ENCODE data around the gene IGHMBP2.

The IGHMBP2 gene

GRCh38 chr11:68954836-68955606, 51.3 kb downstream of the IGHMBP2 start:
- peak overlapping the region; percentile 41; the same call in 1 of the 2 replicates for H3K4me3 ChIP-seq (ENCODE audit: low read depth, low read length)
- H3K27ac ChIP-seq (ENCODE audit: low read depth, low read length): no peak overlapping the region
- H3K79me2 ChIP-seq (ENCODE audit: control insufficient read depth, insufficient read depth, low read length, unreplicated experiment): no peaks in the 10 kb centered on the region
- H3K36me3 ChIP-seq (ENCODE audit: insufficient read depth, low read length): no peaks in the 10 kb centered on the region
- peaks cover 9% of the 10 kb centered on the region for H3K4me1 ChIP-seq (ENCODE audit: control insufficient read depth, insufficient read depth, low read length, unreplicated experiment)
- H2AFZ ChIP-seq (ENCODE audit: low read length, unreplicated experiment): no peak overlapping the region
- no peaks in the 10 kb centered on the region for H3K27me3 ChIP-seq (ENCODE audit: insufficient read depth, low read length)

DNA sequence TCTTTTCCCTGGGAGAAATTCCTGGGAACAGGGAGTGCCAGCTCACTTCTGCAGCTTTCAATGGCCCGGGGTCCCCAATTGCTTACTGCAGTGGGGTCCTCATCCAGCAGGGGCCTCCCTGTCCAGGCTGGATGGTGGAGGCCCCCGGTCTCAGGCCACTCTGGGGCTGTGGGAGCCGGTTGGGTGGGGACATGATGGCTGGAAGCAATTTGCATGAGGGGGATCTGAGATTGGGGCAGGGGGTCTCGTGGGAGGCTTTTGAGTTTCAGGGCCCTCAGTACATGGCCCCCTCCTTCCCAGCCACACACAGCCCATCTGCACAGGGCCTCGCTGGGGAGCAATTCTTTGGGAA, 51.9 kb downstream of the IGHMBP2 start:
- no peak overlapping the region for H2AFZ ChIP-seq (ENCODE audit: low read length, unreplicated experiment)
- H3K4me3 ChIP-seq (ENCODE audit: low read depth, low read length): peak overlapping the region; percentile 41; the same call in 1 of the 2 replicates
- H3K79me2 ChIP-seq (ENCODE audit: control insufficient read depth, insufficient read depth, low read length, unreplicated experiment): no peaks in the 10 kb centered on the region
- no peak overlapping the region for H3K27ac ChIP-seq (ENCODE audit: low read depth, low read length)
- no peaks in the 10 kb centered on the region for H3K36me3 ChIP-seq (ENCODE audit: insufficient read depth, low read length)
- H3K27me3 ChIP-seq (ENCODE audit: insufficient read depth, low read length): no peaks in the 10 kb centered on the region
- H3K4me1 ChIP-seq (ENCODE audit: control insufficient read depth, insufficient read depth, low read length, unreplicated experiment): peaks cover 9% of the 10 kb centered on the region

GRCh38 chr11:68956142-68956541, 52.5 kb downstream of the IGHMBP2 start:
- Histone ChIP-seq H2AFZ (ENCODE audit: low read length, unreplicated experiment) (no peak overlapping the region), H3K4me1 (ENCODE audit: control insufficient read depth, insufficient read depth, low read length, unreplicated experiment) (peaks cover 9% of the 10 kb centered on the region), H3K27me3 (ENCODE audit: insufficient read depth, low read length) (no peaks in the 10 kb centered on the region), H3K36me3 (ENCODE audit: insufficient read depth, low read length) (no peaks in the 10 kb centered on the region), H3K4me3 (ENCODE audit: low read depth, low read length) (no peak overlapping the region), H3K27ac (ENCODE audit: low read depth, low read length) (no peak overlapping the region), H3K79me2 (ENCODE audit: control insufficient read depth, insufficient read depth, low read length, unreplicated experiment) (no peaks in the 10 kb centered on the region)

GRCh38 chr11:68956547-68957254, 53.0 kb downstream of the IGHMBP2 start:
- Histone ChIP-seq H3K79me2 (ENCODE audit: control insufficient read depth, insufficient read depth, low read length, unreplicated experiment) (no peaks in the 10 kb centered on the region), H3K27me3 (ENCODE audit: insufficient read depth, low read length) (no peaks in the 10 kb centered on the region), H3K4me3 (ENCODE audit: low read depth, low read length) (no peak overlapping the region), H3K36me3 (ENCODE audit: insufficient read depth, low read length) (no peaks in the 10 kb centered on the region), H3K4me1 (ENCODE audit: control insufficient read depth, insufficient read depth, low read length, unreplicated experiment) (peaks cover 9% of the 10 kb centered on the region), H2AFZ (ENCODE audit: low read length, unreplicated experiment) (no peak overlapping the region), H3K27ac (ENCODE audit: low read depth, low read length) (no peak overlapping the region)

DNA sequence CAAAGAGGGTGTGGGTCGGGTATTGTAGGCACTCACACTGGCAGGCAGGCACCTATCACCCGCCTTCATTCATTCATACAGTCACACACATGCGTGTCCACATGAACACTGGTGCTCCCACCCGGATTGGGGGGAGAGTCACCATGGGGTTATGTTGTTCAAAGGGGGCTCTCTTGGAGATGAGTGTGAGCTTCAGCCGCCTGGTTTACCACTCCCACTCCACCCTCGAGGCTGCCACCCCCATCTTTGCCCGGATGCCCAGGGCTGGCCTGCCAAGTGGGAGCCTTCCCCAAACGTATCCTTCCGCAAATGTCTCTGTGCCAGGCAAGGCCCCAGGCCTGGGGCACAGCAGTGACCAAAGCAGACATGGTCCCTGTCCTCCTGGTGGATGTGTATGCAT, 54.5 kb downstream of the IGHMBP2 start:
- Histone ChIP-seq H2AFZ (ENCODE audit: low read length, unreplicated experiment) (no peak overlapping the region), H3K27ac (ENCODE audit: low read depth, low read length) (no peak overlapping the region), H3K27me3 (ENCODE audit: insufficient read depth, low read length) (no peaks in the 10 kb centered on the region), H3K36me3 (ENCODE audit: insufficient read depth, low read length) (no peaks in the 10 kb centered on the region), H3K4me3 (ENCODE audit: low read depth, low read length) (no peak overlapping the region), H3K4me1 (ENCODE audit: control insufficient read depth, insufficient read depth, low read length, unreplicated experiment) (peaks cover 9% of the 10 kb centered on the region), H3K79me2 (ENCODE audit: control insufficient read depth, insufficient read depth, low read length, unreplicated experiment) (no peaks in the 10 kb centered on the region)

DNA sequence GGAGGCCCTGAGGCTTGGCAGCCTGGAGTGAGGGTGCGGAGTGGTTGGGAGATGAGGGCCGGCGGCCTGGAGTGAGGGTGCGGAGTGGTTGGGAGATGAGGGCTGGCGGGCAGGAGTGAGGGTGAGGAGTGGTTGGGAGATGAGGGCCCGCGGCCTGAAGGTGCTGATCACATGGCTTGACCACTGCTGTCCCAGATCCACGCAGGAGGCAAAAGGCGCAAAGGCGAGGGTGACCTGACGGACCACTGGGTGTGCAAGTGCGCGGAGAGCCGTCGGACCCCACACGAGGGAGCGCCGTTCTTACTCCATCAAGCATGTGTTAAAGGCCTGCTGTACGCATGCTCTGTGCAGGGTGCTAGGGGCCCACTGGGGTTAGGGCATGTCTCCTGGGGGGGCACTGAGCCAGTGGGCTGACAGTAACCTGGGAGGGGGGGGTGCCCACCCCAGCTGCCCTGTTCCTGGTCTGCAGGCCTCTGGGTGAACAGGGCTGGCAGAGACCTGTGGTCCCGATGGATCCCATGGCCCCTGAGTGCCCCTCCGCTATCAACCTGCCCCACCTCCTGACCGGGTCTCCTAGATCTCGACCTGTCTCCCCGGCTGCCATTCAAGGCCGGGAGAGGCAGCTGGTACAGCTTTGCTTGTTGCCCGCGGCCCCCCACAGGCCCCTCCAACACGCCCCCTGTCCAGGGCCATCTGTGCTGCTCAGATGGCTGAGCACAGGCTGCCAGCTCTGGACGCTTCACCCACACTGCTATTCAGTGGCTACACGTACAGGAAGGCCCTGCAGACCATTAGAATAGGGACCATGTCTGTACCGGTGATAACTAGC, 56.0 kb downstream of the IGHMBP2 start:
- H3K36me3 ChIP-seq (ENCODE audit: insufficient read depth, low read length): no peaks in the 10 kb centered on the region

DNA sequence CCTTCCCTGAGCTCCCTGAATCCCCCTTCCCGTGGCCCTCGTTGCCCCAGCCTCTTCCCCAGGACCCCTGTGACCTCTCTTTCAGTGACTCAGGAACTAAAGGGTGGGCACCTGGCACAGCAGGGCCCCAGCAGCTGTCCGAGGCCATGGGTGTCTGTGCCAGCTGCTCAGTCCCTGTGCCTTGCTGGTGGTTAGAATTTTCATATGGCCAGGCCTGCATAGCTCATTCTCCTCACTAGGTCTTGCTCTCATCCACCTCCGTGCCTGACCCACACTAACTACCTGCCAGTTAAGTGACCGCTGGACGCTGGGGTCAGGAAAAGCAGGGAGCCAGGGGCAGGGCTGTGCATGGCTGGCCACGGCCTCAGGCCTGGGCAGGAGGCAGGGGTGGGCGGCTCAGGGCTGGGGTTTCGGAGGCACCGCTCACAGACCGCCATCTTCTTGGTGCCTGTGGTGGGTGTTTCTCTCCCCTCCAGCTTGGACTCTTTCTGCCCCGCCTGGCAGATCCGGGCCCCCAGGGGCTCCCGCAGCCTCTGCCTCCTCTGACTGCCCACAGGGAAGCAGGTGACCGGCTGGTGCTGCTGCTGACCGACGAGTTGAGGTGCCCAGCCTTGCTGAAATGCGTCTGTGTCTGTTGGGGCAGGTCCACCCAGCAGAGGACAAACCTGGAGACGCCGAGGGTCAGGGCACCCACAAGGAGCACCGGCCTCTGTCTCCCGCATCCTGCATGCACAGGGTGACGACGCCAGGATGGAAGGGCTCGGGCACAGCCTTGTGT, 56.8 kb downstream of the IGHMBP2 start:
- Histone ChIP-seq H3K27me3 (ENCODE audit: insufficient read depth, low read length) (peaks cover 4% of the 10 kb centered on the region; the same call in 1 of the 2 replicates), H3K79me2 (ENCODE audit: control insufficient read depth, insufficient read depth, low read length, unreplicated experiment) (no peaks in the 10 kb centered on the region), H2AFZ (ENCODE audit: low read length, unreplicated experiment) (no peak overlapping the region), H3K4me3 (ENCODE audit: low read depth, low read length) (no peak overlapping the region), H3K36me3 (ENCODE audit: insufficient read depth, low read length) (no peaks in the 10 kb centered on the region), H3K4me1 (ENCODE audit: control insufficient read depth, insufficient read depth, low read length, unreplicated experiment) (peaks cover 2% of the 10 kb centered on the region), H3K27ac (ENCODE audit: low read depth, low read length) (no peak overlapping the region)

More for the DNA sequence above, 56.0 kb downstream of the IGHMBP2 start:
- Histone ChIP-seq H3K4me1 (ENCODE audit: control insufficient read depth, insufficient read depth, low read length, unreplicated experiment) (peaks cover 9% of the 10 kb centered on the region), H3K79me2 (ENCODE audit: control insufficient read depth, insufficient read depth, low read length, unreplicated experiment) (no peaks in the 10 kb centered on the region), H3K27me3 (ENCODE audit: insufficient read depth, low read length) (no peaks in the 10 kb centered on the region), H3K27ac (ENCODE audit: low read depth, low read length) (no peak overlapping the region), H3K4me3 (ENCODE audit: low read depth, low read length) (no peak overlapping the region), H2AFZ (ENCODE audit: low read length, unreplicated experiment) (no peak overlapping the region)

- no peaks in the 10 kb centered on the region for H3K4me1 ChIP-seq (ENCODE audit: control insufficient read depth, insufficient read depth, low read length, unreplicated experiment)
- no peak overlapping the region for H2AFZ ChIP-seq (ENCODE audit: low read length, unreplicated experiment)
- H3K4me3 ChIP-seq (ENCODE audit: low read depth, low read length): no peak overlapping the region
- H3K36me3 ChIP-seq (ENCODE audit: insufficient read depth, low read length): no peaks in the 10 kb centered on the region
- H3K27ac ChIP-seq (ENCODE audit: low read depth, low read length): no peak overlapping the region
- H3K27me3 ChIP-seq (ENCODE audit: insufficient read depth, low read length): peaks cover 11% of the 10 kb centered on the region; the same call in 1 of the 2 replicates
- no peaks in the 10 kb centered on the region for H3K79me2 ChIP-seq (ENCODE audit: control insufficient read depth, insufficient read depth, low read length, unreplicated experiment)
Measured at GRCh38 chr11:68961245-68961644, 57.6 kb downstream of the IGHMBP2 start.

- H3K79me2 ChIP-seq (ENCODE audit: control insufficient read depth, insufficient read depth, low read length, unreplicated experiment): no peaks in the 10 kb centered on the region
- H3K4me3 ChIP-seq (ENCODE audit: low read depth, low read length): no peak overlapping the region
- H3K27me3 ChIP-seq (ENCODE audit: insufficient read depth, low read length): peaks cover 26% of the 10 kb centered on the region
- H3K36me3 ChIP-seq (ENCODE audit: insufficient read depth, low read length): no peaks in the 10 kb centered on the region
- H3K27ac ChIP-seq (ENCODE audit: low read depth, low read length): no peak overlapping the region
- H3K4me1 ChIP-seq (ENCODE audit: control insufficient read depth, insufficient read depth, low read length, unreplicated experiment): no peaks in the 10 kb centered on the region
- H2AFZ ChIP-seq (ENCODE audit: low read length, unreplicated experiment): no peak overlapping the region
Measured at GRCh38 chr11:68962527-68963250, 59.0 kb downstream of the IGHMBP2 start.

Measured in ACC112 (cell line).